ENCODE measurements around the gene C1orf216.

- TF ChIP-seq CTCF (IDR thresholded peaks at IDR 0.05) = no peak
- no peak for TF ChIP-seq EP300 (IDR thresholded peaks at IDR 0.05)
Measured at GRCh38 chr1:35737120-35737519, 18.4 kb upstream of the C1orf216 start.
